Hippocampal formation (tissue), 2 donors: ENCODE results near the gene R3HDM2.
"Not testable (repeated sequence)": the region's sequence is repeated elsewhere in the genome, so short reads cannot be mapped to it uniquely, and the experiment has no call there.

Source experiments
- DNase-seq, 2 donors: peaks; one replicate each; lab custom pipeline; 2025; lab: John Stamatoyannopoulos, UW

R3HDM2 gene

DNA sequence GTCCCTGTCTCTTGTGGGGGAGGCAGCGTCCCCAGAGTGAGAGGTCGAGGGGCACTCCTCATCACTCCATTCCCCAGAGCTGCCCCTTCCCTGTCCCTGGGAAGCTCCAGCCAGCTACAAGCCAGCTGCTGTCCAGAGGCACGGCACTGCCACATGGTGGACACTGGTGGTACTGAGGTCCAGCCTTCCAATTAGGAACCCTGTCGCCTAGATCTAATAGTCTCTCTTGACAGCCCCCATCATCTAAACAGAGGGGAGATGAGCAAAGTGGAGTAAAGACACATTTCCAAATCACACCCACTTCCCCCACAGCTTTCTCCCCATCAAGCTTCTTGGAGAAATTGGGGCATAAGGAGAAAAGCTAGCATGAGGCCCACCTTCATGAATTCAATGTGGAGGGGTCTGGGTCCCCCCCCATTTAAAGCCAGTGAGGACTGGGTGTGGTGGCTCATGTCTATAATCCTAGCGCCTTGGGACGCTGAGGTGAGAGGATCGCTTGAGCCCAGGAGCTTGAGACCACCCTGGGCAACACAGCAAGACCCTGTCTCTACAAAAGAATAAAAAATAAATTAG lies 22.2 kb upstream of the R3HDM2 start:
- DNase-seq: peak; percentile 41 to 51

DNA sequence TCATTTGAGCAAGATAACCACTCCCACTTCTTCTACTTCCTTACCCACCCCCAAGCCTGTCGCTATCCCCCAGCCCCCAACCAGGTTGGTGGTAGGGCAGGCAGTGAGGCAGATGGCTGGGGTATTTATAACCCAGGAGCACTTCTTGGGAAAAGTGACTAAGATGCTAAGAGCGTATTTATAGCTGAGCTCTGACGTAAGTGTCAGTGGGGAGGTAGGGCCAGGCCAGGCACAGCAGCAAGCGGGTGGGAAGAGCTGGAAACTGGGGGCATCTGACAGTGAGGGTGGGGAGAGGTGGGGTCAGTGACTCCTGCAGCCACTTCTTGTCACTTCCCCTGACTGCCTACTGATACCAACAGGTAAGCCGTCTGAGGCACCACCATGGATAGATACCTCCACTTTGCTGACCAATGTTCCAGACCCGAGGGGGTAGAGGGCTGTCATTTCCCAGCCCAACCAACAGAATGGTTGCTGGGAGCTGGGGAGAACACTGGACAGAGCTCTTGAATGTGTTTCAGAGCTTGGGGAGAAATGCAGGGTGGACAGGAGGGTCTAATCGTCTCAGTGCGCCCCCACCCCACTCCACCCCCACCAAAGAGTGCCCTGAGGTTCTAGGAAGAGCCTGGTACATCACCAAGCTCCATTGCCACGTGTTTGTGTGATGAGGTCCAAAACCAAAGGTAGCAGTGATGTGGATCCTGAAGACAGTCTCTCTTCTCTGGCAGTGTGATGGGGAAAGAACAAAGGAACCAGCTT lies 21.5 kb upstream of the R3HDM2 start:
- peak in 1 of 2 donors; percentile 44 for DNase-seq

GRCh38 chr12:57451233-57451778 lies 20.5 kb upstream of the R3HDM2 start:
- DNase-seq: no peak

DNA sequence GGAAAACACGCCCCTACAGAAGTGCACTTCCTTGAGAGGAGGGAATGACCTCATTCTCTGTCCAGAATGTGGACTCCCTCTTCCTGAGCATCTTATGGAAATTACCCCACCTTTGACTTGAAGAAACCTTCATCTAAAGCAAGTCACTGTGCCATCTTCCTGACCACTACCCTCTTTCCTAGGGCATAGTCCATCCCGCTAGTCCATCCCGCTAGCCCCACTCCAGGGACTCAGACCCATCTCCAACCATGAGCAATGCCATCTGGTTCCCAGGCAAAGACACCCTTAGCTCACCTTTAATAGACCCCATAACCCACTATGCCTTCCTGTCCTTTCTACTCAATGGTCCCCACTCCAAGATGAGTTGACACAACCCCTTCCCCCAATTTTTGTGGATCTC lies 19.2 kb upstream of the R3HDM2 start:
- no peak for DNase-seq

DNA sequence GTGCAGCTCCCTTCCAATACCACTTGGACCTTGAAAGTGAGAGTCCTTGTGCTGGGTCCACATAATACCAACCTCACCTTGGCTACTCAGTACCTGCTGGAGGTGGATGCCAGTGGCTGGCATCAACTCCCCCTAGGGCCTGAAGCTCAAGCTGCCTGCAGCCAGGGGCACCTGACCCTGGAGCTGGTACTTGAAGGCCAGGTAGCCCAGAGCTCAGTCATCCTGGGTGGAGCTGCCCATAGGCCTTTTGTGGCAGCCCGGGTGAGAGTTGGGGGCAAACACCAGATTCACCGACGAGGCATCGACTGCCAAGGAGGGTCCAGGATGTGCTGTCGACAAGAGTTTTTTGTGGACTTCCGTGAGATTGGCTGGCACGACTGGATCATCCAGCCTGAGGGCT lies 18.5 kb upstream of the R3HDM2 start:
- DNase-seq: no peak

DNA sequence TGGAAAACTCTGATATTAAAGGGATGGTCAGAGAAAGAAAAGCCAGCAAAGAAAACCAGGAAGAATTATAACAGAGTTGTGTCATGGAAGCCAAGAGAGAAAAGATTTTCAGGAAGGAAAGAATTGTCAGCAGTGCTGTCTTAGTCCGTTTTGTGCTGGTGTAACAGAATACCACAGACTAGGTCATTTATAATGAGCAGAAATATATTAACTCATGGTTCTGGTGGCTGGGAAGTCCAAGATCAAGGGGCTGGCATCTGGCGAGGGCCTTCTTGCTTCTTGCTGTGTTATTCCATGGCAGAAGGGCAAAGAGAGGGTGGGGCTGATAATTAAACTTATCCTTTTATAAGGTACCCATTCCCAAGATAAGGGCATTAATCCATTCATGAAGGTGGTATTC lies 17.8 kb upstream of the R3HDM2 start:
- DNase-seq: no peak

DNA sequence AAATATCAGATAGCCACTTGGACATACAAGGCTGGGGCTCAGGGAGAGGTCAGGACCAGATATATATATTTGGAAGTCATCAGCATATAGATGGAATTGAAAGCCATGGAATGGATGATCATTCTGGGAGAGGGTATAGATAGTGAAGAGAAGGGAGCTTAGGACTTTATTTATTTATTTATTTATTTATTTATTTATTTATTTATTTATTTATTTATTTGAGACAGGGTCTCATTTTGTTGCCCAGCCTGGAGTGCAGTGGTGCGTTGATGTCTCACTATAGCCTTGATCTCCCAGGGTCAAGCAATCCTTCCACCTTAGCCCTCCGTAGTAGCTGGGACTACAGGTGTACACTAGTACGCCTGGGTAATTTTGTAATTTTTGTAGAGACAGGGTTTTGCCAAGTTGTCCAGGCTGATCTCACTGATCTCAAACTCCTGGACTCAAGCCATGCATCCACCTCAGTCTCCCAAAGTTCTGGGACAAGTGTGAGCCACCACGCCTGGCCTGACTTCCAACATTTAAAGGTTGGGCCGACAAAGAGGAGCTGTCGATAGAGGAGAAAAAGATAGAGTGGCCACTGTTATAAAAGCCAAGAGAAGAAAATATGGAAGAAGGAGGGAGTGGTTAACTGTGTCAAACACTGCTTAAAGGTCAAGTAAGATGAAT lies 15.6 kb upstream of the R3HDM2 start:
- DNase-seq: no peak

- DNase-seq: no peak
These were observed 13.9 kb upstream of the R3HDM2 start for GRCh38 chr12:57444744-57445143.

DNA sequence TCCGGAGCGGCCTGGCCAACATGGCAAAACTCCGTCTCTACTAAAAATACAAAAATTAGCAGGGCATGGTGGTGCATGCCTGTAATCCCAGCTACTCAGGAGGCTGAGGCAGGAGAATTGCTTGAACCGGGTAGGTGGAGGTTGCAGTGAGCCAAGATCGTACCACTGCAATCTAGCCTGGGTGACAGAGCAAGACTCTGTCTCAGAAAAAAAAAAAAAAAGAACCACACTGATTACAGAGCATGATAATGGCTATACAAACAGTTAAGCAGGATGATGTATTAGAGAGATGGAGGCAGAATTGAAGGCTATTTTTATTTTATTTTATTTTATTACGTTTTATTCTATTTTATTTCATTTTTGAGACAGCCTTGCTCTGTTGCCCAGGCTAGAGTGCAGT lies 13.5 kb upstream of the R3HDM2 start:
- DNase-seq: not testable (repeated sequence)

GRCh38 chr12:57441846-57442427 lies 11.1 kb upstream of the R3HDM2 start:
- no peak for DNase-seq

DNA sequence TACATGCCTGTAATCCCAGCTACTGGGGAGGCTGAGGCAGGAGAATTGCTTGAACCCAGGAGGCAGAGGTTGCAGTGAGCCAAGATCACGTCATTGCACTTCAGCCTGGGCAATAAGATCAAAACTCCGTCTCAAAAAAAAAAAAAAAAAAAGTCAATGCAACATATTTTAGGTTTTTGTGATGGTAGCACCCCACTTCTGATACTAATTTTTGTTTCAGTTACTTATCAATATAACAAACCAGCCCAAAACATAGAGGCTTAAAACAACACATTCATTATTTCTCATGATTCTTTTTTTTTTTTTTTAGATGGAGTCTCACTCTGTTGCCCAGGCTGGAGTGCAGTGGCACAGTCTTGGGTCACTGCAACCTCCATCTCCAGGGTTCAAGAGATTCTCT lies 10.6 kb upstream of the R3HDM2 start:
- not testable (repeated sequence) for DNase-seq

DNA sequence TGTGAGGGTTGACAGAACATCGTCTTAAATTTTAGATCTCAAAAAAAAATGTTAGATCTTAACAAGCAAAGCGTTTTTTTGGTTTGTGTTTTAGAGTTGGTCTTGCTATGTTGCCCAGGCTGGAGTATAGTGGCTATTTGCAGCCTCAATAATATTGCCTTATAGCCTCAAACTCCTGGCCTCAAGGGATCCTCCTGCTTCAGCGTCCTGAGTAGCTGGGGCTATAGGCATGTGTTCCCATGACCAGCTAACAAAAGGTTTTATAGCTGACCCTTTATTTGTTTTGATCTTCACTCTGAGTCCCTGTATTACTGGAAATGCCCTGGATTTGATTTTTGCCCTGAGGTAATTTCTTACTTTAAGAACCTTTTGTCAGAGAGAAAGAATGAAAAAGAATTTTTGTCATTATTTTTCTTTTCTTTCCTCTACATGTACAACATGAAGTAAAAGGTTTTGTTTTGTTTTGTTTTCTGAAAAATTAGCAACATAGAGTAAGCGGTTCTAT lies 9.0 kb upstream of the R3HDM2 start:
- DNase-seq: no peak

GRCh38 chr12:57438400-57438799 lies 7.6 kb upstream of the R3HDM2 start:
- no peak for DNase-seq

DNA sequence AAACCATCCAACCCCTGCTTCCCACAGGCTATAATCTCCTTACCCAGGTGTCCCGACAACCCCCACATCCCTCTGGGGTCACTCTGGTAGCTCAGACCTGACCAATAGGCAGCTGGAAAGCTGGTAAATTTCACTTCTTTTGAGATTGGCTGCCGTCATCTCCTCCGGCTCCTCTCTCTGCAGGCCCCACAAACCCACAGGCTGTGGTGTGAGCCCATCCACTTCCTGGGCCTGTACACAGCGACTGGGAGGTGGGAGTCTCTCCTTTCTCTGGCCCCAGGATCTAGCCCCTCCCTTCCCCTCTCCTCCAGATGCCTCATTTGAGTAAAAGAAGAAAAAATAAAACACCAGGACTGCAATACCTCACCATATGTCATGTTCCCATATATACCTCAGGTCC lies 4.5 kb upstream of the R3HDM2 start:
- no peak for DNase-seq

- DNase-seq: no peak
These were observed 3.8 kb upstream of the R3HDM2 start, which contains the start of gene INHBC for GRCh38 chr12:57434517-57435223. Gene INHBC, plus strand, starts transcription at chr12:57434784. Its CDS starts 103 bp downstream, at chr12:57434887.

GRCh38 chr12:57433370-57433769 lies 2.5 kb upstream of the R3HDM2 start:
- DNase-seq: no peak

DNA sequence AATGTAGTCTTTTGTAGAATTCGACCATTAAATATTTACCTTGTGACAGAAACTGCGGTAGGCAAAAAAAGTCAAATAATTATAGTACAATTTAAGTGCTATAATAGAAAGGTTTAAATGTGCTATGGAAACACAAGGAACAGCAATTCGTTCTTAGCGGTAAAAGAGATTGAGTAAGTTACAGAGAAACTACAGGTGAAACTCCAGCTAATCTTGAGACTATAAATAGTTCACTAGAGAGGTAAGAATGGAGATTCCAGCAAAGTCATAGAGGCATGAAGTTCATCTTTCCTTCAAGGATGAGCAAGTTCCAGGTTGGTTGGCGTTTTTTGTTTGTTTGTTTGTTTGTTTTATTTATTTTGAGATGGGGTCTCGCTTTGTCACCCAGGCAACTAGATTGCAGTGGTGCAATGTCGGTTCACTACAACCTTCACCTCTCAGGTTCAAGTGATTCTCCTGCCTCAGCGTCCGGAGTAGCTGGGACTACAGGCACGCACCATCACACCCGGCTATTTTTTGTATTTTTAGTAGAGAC lies 878 bp upstream of the R3HDM2 start:
- no peak for DNase-seq

DNA sequence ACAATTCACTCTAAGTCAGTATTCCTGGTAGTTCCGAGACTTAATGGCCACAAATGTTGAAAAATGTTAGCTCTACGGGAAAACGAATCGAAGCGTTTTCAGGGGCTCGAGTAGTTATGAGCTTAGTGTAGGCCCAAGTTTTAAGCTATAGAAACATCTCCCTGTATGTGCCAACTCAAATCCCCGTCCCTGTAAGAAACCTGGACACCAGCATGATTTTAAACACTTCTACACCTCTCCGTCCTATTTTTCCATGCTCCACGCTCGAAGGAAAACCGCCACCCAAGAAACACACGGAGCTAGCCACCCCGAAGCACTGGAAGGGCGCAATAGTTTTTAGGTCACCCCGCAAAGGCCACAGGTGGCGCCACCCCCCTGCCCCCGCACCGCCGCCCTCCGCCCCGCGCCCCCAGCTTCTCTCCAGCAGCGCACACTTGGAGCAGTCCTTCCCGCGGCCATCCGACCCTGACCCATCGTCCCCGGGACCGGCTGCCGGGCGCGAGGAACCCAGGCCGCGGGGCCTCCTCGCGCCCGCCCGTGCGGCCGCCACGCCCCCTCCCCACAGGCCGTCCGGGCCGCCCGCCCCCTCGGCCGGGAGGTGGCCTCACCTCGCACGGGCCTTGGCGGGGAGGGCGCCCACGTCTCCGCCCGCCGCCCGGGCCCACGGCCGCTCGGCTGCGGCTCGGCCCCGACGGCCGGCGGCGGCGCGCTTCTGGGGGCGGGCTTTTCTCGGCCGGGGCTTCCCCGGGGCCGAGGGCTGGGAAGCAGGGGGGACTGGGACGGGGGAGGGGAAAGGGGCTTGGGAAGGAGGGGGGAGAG lies 522 bp downstream of the R3HDM2 start:
- peak in 1 of 2 donors; percentile 25 for DNase-seq

DNA sequence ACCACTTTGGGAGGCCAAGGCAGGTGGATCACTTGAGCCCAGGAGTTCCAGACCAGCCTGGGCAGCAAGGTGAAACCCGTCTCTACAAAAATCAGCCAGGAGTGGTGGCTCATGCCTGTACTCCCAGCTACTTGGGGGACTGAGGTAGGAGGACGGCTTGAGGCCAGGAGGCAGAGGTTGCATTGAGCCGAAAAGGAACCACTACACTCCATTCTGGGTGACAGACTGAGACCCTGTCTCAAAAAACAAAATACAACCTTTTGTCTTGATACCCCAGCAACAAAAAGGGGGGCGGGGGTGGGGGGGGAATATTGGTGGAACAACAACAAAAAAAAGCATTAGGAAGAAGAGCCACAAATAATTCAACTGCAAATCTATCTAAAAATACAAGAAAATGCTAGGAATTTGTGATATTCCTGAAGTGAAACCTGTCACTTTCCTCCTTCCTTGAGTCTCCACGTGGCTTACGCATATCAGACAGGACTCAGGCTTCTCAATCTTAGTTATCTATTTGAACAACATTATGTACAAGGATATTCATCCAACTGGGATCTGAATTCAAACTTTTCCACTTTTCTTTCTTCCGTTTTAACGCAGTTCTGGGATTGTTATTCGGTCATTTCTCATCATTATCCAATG lies 1.3 kb downstream of the R3HDM2 start:
- DNase-seq: no peak

- DNase-seq: no peak
These were observed 1.9 kb downstream of the R3HDM2 start for GRCh38 chr12:57428965-57429364.
